SK-N-SH treated with all-trans-retinoic acid at 6 μM for 48 hours (cell line): ENCODE measurements around the gene GRIA4.

Experiments
- ARNTL ChIP-seq: fragments of 450-650 bp; formaldehyde crosslinking; IDR thresholded peaks from 2 replicates; pipeline ENCODE4 v1.5.0; 2020; ENCODE audit warnings: low read depth, mild to moderate bottlenecking, moderate library complexity, borderline replicate concordance
- CREB5 ChIP-seq: fragments of 250-450 bp; sonication (Bioruptor Pico); IDR thresholded peaks from 2 replicates; pipeline ENCODE4 v1.5.1; 2020; ENCODE audit warnings: low read depth, mild to moderate bottlenecking, moderate library complexity
- CSDC2 ChIP-seq: fragments of 250-450 bp; sonication (Bioruptor Pico); IDR thresholded peaks from 2 replicates; pipeline ENCODE4 v1.5.0; 2020; ENCODE audit warnings: mild to moderate bottlenecking, moderate library complexity
- CSRNP3 ChIP-seq: fragments of 250-450 bp; sonication (Bioruptor Pico); IDR thresholded peaks from 2 replicates; pipeline ENCODE4 v1.5.1; 2021; ENCODE audit warnings: mild to moderate bottlenecking, moderate library complexity
- ISL1 ChIP-seq: fragments of 250-450 bp; sonication (Bioruptor Pico); IDR thresholded peaks from 2 replicates; pipeline ENCODE4 v2.1.2; 2022; ENCODE audit warnings: mild to moderate bottlenecking, moderate library complexity
- SNAI2 ChIP-seq: fragments of 250-450 bp; sonication (Bioruptor Pico); IDR thresholded peaks from 2 replicates; pipeline ENCODE4 v1.5.0; 2020; ENCODE audit warnings: mild to moderate bottlenecking, moderate library complexity
- TCF4 ChIP-seq: fragments of 250-450 bp; sonication (Bioruptor Pico); IDR thresholded peaks from 2 replicates; pipeline ENCODE4 v1.8.0; 2021; ENCODE audit warnings: mild to moderate bottlenecking, moderate library complexity, borderline replicate concordance
- TSHZ2 ChIP-seq: fragments of 250-450 bp; sonication (Bioruptor Pico); IDR thresholded peaks from 2 replicates; pipeline ENCODE4 v1.5.0; 2020; ENCODE audit warnings: mild to moderate bottlenecking, moderate library complexity
- ZC3H10 ChIP-seq: fragments of 250-450 bp; sonication (Bioruptor Pico); IDR thresholded peaks from 2 replicates; pipeline ENCODE4 v1.5.1; 2021; ENCODE audit warnings: mild to moderate bottlenecking, moderate library complexity
- ZNF565 ChIP-seq: fragments of 450-650 bp; formaldehyde crosslinking; conservative IDR thresholded peaks from 2 replicates; pipeline ENCODE4 v1.5.0; 2020; ENCODE audit warnings: low read depth, mild to moderate bottlenecking, moderate library complexity

- TF ChIP-seq CREB5 (CRISPR knock-in tag): no peak
- no peak for TF ChIP-seq ISL1
- TF ChIP-seq CSDC2 (CRISPR knock-in tag): no peak
- TF ChIP-seq ARNTL: no peak
- TF ChIP-seq SNAI2 (CRISPR knock-in tag): no peak
- no peak for TF ChIP-seq TCF4 (CRISPR knock-in tag)
- TF ChIP-seq CSRNP3: no peak
- TF ChIP-seq ZC3H10 (CRISPR knock-in tag): no peak
- TF ChIP-seq TSHZ2 (CRISPR knock-in tag): no peak
- TF ChIP-seq ZNF565: no peak
Measured at GRCh38 chr11:105757107-105757506, 147.2 kb downstream of the GRIA4 start.
